Left ventricle myocardium inferior (tissue), 1 donor: Measurements from ENCODE around the gene SEC31B. TPM values are rescaled to one million over a fixed set of nuclear protein-coding genes. Genes with fewer than 3 reads are reported as not detected.

ENCODE experiments used
- DNase-seq: peaks from one replicate; pipeline ENCODE4 v3.0.0-alpha.2; 2020
- H3K27ac ChIP-seq: fragments of 200-600 bp; replicated peaks from 2 replicates; pipeline ENCODE4 v1.8.0; 2021
- H3K27me3 ChIP-seq: fragments of 200-600 bp; 2 replicates; pipeline ENCODE4 v1.8.0; 2021; ENCODE audit warnings: low read depth
- H3K36me3 ChIP-seq: fragments of 200-600 bp; 2 replicates; pipeline ENCODE4 v1.8.0; 2021
- H3K4me1 ChIP-seq: fragments of 200-600 bp; 2 replicates; pipeline ENCODE4 v1.8.0; 2021
- H3K4me3 ChIP-seq: fragments of 200-600 bp; 2 replicates; pipeline ENCODE4 v1.8.0; 2021; ENCODE audit warnings: mild to moderate bottlenecking, moderate library complexity
- H3K9me3 ChIP-seq: fragments of 200-600 bp; replicated peaks from 2 replicates; pipeline ENCODE4 v1.8.0; 2021
- CTCF ChIP-seq: fragments of 200-600 bp; IDR thresholded peaks from 2 replicates; pipeline ENCODE4 v1.8.0; 2021; ENCODE audit warnings: antibody characterized with exemption, mild to moderate bottlenecking, borderline replicate concordance
- intact Hi-C: fragments of 100-400 bp; cut with micrococcal nuclease; formaldehyde crosslinking; loops from one replicate; pipeline ENCODE4 v1.11.0; 2022
- total RNA-seq: library from RNA; stranded (reverse); fragmentation: NEBNext Ultra II Directional; extraction: Animal tissue kit (Norgen Biotek cat#: 25700); gene quantifications from one replicate; pipeline ENCODE4 v1.2.1, GENCODE V29; 2021
- donor health status: DM: no; HTN: yes; CAD: no; lungs with severe emphysema.

The SEC31B gene
- total RNA-seq, 1 donor from 2014 or later: 8.8 TPM

- Histone ChIP-seq H3K9me3 (no peaks in the 10 kb centered on the region), H3K27ac (no peak overlapping the region), H3K27me3 (no peaks in the 10 kb centered on the region), H3K36me3 (peaks cover 95% of the 10 kb centered on the region), H3K4me3 (no peak overlapping the region), H3K4me1 (no peaks in the 10 kb centered on the region)
- intact Hi-C loops: no loop called here
- no peak for DNase-seq
- no peak for TF ChIP-seq CTCF
Observed at GRCh38 chr10:100498059-100498458, 21.6 kb downstream of the SEC31B start.

- no peak for TF ChIP-seq CTCF
- H3K4me1 ChIP-seq: no peaks in the 10 kb centered on the region
Observed at GRCh38 chr10:100496567-100496966, 23.1 kb downstream of the SEC31B start.

GRCh38 chr10:100490531-100490930 lies 29.1 kb downstream of the SEC31B start:
- no peak for TF ChIP-seq CTCF
- intact Hi-C loops: no loop called here
- peaks cover 86% of the 10 kb centered on the region for H3K36me3 ChIP-seq

More at GRCh38 chr10:100496567-100496966, 23.1 kb downstream of the SEC31B start:
- H3K27ac ChIP-seq: no peak overlapping the region
- no peaks in the 10 kb centered on the region for H3K9me3 ChIP-seq
- H3K27me3 ChIP-seq: no peaks in the 10 kb centered on the region
- intact Hi-C loops: no loop called here
- DNase-seq: no peak
- H3K4me3 ChIP-seq: no peak overlapping the region
- peaks cover 95% of the 10 kb centered on the region for H3K36me3 ChIP-seq

GRCh38 chr10:100489396-100489795 lies 30.3 kb downstream of the SEC31B start:
- Histone ChIP-seq H3K27ac (no peak overlapping the region), H3K4me3 (no peak overlapping the region), H3K9me3 (no peaks in the 10 kb centered on the region), H3K4me1 (no peaks in the 10 kb centered on the region), H3K36me3 (peaks cover 82% of the 10 kb centered on the region), H3K27me3 (no peaks in the 10 kb centered on the region)
- no peak for DNase-seq
- no peak for TF ChIP-seq CTCF
- intact Hi-C loops: no loop called here

More at GRCh38 chr10:100490531-100490930, 29.1 kb downstream of the SEC31B start:
- no peak for DNase-seq
- Histone ChIP-seq H3K9me3 (no peaks in the 10 kb centered on the region), H3K27me3 (no peaks in the 10 kb centered on the region), H3K4me1 (no peaks in the 10 kb centered on the region), H3K27ac (no peak overlapping the region), H3K4me3 (no peak overlapping the region)

GRCh38 chr10:100487529-100487928 lies 32.1 kb downstream of the SEC31B start:
- no peak for TF ChIP-seq CTCF
- H3K27me3 ChIP-seq: no peaks in the 10 kb centered on the region
- H3K4me1 ChIP-seq: peaks cover 6% of the 10 kb centered on the region
- H3K4me3 ChIP-seq: no peak overlapping the region
- DNase-seq: no peak
- intact Hi-C loops: no loop called here
- H3K36me3 ChIP-seq: peaks cover 67% of the 10 kb centered on the region
- no peaks in the 10 kb centered on the region for H3K9me3 ChIP-seq
- H3K27ac ChIP-seq: no peak overlapping the region
